Measurements from ENCODE around the gene GRIN3A. TPM values are rescaled to one million over a fixed set of nuclear protein-coding genes. Genes with fewer than 3 reads are reported as not detected.
"Not testable (repeated sequence)": the region's sequence is repeated elsewhere in the genome, so short reads cannot be mapped to it uniquely, and the experiment has no call there.

Gene GRIN3A
- total and polyA plus RNA-seq, 2 donors = 0.09 to 0.79 TPM

- Histone ChIP-seq H3K4me1 (ENCODE audit: insufficient read depth) (no peaks in the 10 kb centered on the region), H3K36me3 (ENCODE audit: insufficient read depth) (peaks cover 1% of the 10 kb centered on the region), H3K4me3 (ENCODE audit: low read depth, low read length) (no peak overlapping the region), H3K27ac (ENCODE audit: low read depth) (no peak overlapping the region)
- 84% methylated on average over 5 of the region's 5 CpGs for WGBS
- DNase-seq (ENCODE audit: extremely low spot score) = no peak
Measured at GRCh38 chr9:101569741-101570501, 168.5 kb downstream of the GRIN3A start.

- 92% methylated on average over 3 of the region's 3 CpGs for WGBS
- peaks cover 4% of the 10 kb centered on the region for H3K36me3 ChIP-seq (ENCODE audit: insufficient read depth)
Measured at GRCh38 chr9:101567725-101568350, 170.6 kb downstream of the GRIN3A start.

DNA sequence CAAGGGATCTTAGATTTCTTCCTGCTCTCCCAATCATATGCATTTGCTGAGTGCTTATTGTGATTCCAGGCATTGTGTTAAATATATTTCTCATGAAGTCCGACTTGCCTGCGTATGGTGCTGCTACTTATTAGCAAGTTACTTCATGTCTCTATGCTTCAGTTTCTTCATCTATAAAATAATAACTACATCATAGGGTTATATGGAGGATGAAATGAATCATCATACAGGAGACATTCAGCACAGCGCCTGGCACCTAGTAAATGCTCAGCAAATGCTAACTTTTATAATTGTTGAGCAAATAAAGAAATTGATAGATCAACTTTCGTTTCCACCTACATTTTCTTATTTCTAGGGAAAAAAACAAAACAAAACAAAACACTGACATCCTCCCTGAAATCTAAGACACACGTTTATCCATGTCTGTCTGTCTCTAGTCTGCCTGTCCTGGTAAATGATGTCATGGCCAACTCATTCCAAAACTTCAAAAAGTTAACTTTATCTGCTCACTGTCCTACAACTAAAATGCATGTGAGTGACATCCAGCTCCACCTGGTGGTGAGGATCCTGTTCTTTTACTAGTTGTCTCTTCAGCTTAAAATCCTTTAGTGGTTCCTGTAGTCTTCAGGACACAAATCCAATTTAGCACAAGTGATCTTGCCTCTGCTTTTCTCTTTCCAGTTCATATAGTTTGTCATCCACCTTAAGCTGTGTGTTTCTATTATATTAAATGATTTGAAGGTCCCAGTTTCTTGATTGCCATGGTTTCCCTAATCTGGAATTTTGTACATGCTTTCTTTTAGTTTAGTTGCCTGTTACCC lies 171.3 kb downstream of the GRIN3A start:
- Histone ChIP-seq H3K4me1 (ENCODE audit: insufficient read depth) (no peaks in the 10 kb centered on the region), H3K36me3 (ENCODE audit: insufficient read depth) (peaks cover 6% of the 10 kb centered on the region), H3K4me3 (ENCODE audit: low read depth, low read length) (no peak overlapping the region), H3K27ac (ENCODE audit: low read depth) (no peak overlapping the region)
- no peak for DNase-seq (ENCODE audit: extremely low spot score)
- WGBS = 87% methylated on average over 5 of the region's 5 CpGs

More at GRCh38 chr9:101567725-101568350, 170.6 kb downstream of the GRIN3A start:
- Histone ChIP-seq H3K27ac (ENCODE audit: low read depth) (no peak overlapping the region), H3K4me3 (ENCODE audit: low read depth, low read length) (no peak overlapping the region), H3K4me1 (ENCODE audit: insufficient read depth) (no peaks in the 10 kb centered on the region)
- no peak for DNase-seq (ENCODE audit: extremely low spot score)

GRCh38 chr9:101564252-101564651 lies 174.2 kb downstream of the GRIN3A start:
- DNase-seq (ENCODE audit: extremely low spot score) = no peak
- Histone ChIP-seq H3K36me3 (ENCODE audit: insufficient read depth) (peaks cover 6% of the 10 kb centered on the region), H3K4me1 (ENCODE audit: insufficient read depth) (no peaks in the 10 kb centered on the region), H3K27ac (ENCODE audit: low read depth) (no peak overlapping the region), H3K4me3 (ENCODE audit: low read depth, low read length) (no peak overlapping the region)

DNA sequence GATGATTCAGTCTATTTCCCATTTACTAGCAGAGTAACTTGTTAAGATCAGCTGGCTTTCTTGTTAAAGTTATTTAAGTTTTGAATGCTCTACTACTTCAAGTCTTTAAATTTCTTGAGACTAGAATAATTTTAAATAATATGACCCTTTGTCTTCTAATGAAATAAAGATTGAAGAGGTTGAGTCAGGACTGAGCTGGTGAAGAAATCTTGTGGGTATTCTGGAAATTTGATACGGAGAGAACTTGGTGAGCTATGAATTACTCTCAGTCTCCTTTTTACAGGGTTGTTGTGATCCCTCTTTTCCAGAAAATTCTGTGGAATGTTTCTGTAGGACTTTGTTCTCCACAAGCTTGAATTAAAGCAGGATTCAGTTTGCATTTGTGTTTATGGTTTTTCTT lies 175.5 kb downstream of the GRIN3A start:
- no peak for DNase-seq (ENCODE audit: extremely low spot score)
- Histone ChIP-seq H3K4me3 (ENCODE audit: low read depth, low read length) (no peak overlapping the region), H3K36me3 (ENCODE audit: insufficient read depth) (peaks cover 6% of the 10 kb centered on the region), H3K4me1 (ENCODE audit: insufficient read depth) (no peaks in the 10 kb centered on the region), H3K27ac (ENCODE audit: low read depth) (no peak overlapping the region)
- 95% methylated on average over 1 of the region's 1 CpG for whole genome bisulfite sequencing

DNA sequence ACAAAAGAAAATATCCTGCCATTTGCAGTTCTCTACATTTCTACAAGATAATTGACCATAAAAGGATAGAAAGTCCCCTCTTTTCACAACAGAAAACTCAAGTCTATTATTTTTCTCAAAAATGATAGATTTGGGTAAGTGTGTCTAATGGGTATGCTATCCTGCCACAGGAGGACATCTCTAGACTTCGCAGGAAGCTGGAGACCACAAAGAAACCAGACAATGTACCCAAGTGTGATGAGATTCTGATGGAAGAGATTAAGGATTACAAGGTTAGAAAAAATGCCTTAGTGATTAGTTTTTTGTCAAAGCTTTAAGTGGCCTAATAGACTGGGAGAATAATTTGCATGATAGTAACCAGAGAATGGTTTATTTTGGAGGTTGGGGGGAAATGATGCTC lies 176.7 kb downstream of the GRIN3A start:
- DNase-seq (ENCODE audit: extremely low spot score) = no peak
- WGBS = 95% methylated on average over 1 of the region's 1 CpG
- Histone ChIP-seq H3K4me1 (ENCODE audit: insufficient read depth) (no peaks in the 10 kb centered on the region), H3K27ac (ENCODE audit: low read depth) (no peak overlapping the region), H3K36me3 (ENCODE audit: insufficient read depth) (peaks cover 8% of the 10 kb centered on the region), H3K4me3 (ENCODE audit: low read depth, low read length) (no peak overlapping the region)

GRCh38 chr9:101549472-101550098 lies 188.9 kb downstream of the GRIN3A start:
- H3K36me3 ChIP-seq (ENCODE audit: insufficient read depth); H3K4me3 ChIP-seq (ENCODE audit: low read depth, low read length); H3K4me1 ChIP-seq (ENCODE audit: insufficient read depth); DNase-seq (ENCODE audit: extremely low spot score); H3K27ac ChIP-seq (ENCODE audit: low read depth): not testable (repeated sequence)
- WGBS = 90% methylated on average over 17 of the region's 18 CpGs

- H3K4me1 ChIP-seq (ENCODE audit: insufficient read depth) = no peaks in the 10 kb centered on the region
- no peak overlapping the region for H3K27ac ChIP-seq (ENCODE audit: low read depth)
- H3K4me3 ChIP-seq (ENCODE audit: low read depth, low read length) = no peak overlapping the region
- WGBS = 96% methylated on average over 14 of the region's 14 CpGs
- no peaks in the 10 kb centered on the region for H3K36me3 ChIP-seq (ENCODE audit: insufficient read depth)
- no peak for DNase-seq (ENCODE audit: extremely low spot score)
Measured at GRCh38 chr9:101543098-101543735, 195.2 kb downstream of the GRIN3A start.

DNA sequence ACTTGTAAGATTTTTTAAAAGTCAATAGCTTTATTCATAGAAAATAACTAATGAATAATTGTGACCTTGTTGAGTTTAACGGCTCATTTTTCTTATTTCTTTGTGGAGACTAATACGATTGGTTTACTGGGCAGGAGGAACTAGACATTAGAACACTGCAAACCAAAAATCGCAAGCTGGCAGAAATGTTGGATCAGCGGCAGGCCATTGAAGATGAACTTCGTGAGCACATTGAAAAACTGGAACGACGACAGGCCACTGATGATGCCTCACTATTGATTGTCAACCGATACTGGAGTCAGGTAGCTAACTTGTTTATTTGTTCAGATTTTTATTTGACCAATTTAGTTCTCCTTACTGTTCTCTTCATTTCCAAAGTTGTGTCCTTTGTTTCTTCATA lies 198.4 kb downstream of the GRIN3A start:
- Histone ChIP-seq H3K36me3 (ENCODE audit: insufficient read depth) (no peaks in the 10 kb centered on the region), H3K27ac (ENCODE audit: low read depth) (no peak overlapping the region), H3K4me1 (ENCODE audit: insufficient read depth) (no peaks in the 10 kb centered on the region), H3K4me3 (ENCODE audit: low read depth, low read length) (no peak overlapping the region)
- no peak for DNase-seq (ENCODE audit: extremely low spot score)
- WGBS = 95% methylated on average over 8 of the region's 8 CpGs

DNA sequence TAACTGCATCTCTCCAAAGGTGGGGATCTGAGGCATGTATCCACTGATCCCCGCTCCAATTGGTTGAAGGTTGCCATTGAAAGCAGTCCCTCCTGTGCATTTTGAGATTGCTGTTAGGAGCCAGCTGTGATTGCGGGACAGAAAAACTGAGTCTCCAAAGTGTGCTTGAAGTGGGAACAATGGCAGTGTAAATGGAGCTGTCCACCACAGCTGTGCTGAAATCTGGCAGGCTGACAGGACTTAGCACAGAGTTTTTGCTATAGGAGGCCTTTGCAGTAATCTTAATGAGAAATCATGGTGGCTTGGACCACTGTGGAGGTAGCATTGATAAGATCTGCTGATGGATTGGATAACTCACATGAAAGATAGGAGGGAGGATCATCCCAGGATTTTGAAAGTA lies 201.5 kb downstream of the GRIN3A start:
- H3K4me3 ChIP-seq (ENCODE audit: low read depth, low read length) = no peak overlapping the region
- no peaks in the 10 kb centered on the region for H3K36me3 ChIP-seq (ENCODE audit: insufficient read depth)
- 93% methylated on average over 2 of the region's 2 CpGs for WGBS
- H3K4me1 ChIP-seq (ENCODE audit: insufficient read depth) = no peaks in the 10 kb centered on the region
- no peak for DNase-seq (ENCODE audit: extremely low spot score)
- no peak overlapping the region for H3K27ac ChIP-seq (ENCODE audit: low read depth)

- H3K36me3 ChIP-seq (ENCODE audit: insufficient read depth) = no peaks in the 10 kb centered on the region
Measured at GRCh38 chr9:101536351-101536750, 202.1 kb downstream of the GRIN3A start.

GRCh38 chr9:101533334-101534204 lies 204.9 kb downstream of the GRIN3A start, which contains the start of gene RNF20:
Gene RNF20 (plus strand): TSS chr9:101533853. CDS start chr9:101535424, 1,571 bp downstream.
- Histone ChIP-seq H3K36me3 (ENCODE audit: insufficient read depth) (no peaks in the 10 kb centered on the region), H3K4me3 (ENCODE audit: low read depth, low read length) (peak within 1 kb of the TSS; percentile 64), H3K4me1 (ENCODE audit: insufficient read depth) (no peaks in the 10 kb centered on the region), H3K27ac (ENCODE audit: low read depth) (peak within 1 kb of the TSS; percentile 80)
- WGBS = under 1% methylated on average over 45 of the region's 45 CpGs
- peak; percentile 99 for DNase-seq (ENCODE audit: extremely low spot score)

More at GRCh38 chr9:101536351-101536750, 202.1 kb downstream of the GRIN3A start:
- Histone ChIP-seq H3K4me3 (ENCODE audit: low read depth, low read length) (no peak overlapping the region), H3K4me1 (ENCODE audit: insufficient read depth) (no peaks in the 10 kb centered on the region), H3K27ac (ENCODE audit: low read depth) (no peak overlapping the region)
- DNase-seq (ENCODE audit: extremely low spot score) = no peak

All from urinary bladder (tissue), 4 donors.